Measurements from ENCODE around the gene BCL2L2. TPM values are rescaled to one million over a fixed set of nuclear protein-coding genes. Genes with fewer than 3 reads are reported as not detected.
"Not testable (repeated sequence)": the region's sequence is repeated elsewhere in the genome, so short reads cannot be mapped to it uniquely, and the experiment has no call there.

The BCL2L2 gene
- total and polyA plus RNA-seq, 9 of the 15 experiments (the other 6 are each of a cell fraction or from before 2014, with no cell fraction given): 2.6 to 32.5 (median 14.7) TPM

DNA sequence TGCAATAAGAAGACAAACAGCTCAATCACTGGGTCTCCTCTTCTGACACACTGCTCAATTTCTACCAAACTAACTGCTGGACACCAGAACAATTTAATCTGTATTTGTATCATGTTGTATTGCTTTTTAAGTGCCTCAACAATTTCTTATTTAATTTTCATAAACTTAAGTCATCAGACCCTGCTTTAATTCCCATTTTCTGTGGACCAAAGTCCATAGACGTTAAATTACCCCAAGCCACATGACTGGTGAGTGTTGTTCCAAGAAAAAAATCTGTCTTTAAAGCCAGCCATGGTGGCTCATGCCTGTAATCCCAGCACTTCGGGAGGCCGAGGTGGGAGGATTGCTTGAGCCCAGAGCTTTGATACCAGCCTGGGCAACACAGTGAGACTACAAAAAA, 29.4 kb upstream of the BCL2L2 start (continued):
- TF ChIP-seq, protein P1, sequence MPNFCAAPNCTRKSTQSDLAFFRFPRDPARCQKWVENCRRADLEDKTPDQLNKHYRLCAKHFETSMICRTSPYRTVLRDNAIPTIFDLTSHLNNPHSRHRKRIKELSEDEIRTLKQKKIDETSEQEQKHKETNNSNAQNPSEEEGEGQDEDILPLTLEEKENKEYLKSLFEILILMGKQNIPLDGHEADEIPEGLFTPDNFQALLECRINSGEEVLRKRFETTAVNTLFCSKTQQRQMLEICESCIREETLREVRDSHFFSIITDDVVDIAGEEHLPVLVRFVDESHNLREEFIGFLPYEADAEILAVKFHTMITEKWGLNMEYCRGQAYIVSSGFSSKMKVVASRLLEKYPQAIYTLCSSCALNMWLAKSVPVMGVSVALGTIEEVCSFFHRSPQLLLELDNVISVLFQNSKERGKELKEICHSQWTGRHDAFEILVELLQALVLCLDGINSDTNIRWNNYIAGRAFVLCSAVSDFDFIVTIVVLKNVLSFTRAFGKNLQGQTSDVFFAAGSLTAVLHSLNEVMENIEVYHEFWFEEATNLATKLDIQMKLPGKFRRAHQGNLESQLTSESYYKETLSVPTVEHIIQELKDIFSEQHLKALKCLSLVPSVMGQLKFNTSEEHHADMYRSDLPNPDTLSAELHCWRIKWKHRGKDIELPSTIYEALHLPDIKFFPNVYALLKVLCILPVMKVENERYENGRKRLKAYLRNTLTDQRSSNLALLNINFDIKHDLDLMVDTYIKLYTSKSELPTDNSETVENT (CRISPR knock-in tag; IDR thresholded peaks at IDR 0.05): no peak
- TF ChIP-seq KLF1 (tag; IDR thresholded peaks at IDR 0.05) (no peak), HNRNPK (IDR thresholded peaks at IDR 0.05; ENCODE audit: low read depth, low read length, poor library complexity, severe bottlenecking) (no peak)

DNA sequence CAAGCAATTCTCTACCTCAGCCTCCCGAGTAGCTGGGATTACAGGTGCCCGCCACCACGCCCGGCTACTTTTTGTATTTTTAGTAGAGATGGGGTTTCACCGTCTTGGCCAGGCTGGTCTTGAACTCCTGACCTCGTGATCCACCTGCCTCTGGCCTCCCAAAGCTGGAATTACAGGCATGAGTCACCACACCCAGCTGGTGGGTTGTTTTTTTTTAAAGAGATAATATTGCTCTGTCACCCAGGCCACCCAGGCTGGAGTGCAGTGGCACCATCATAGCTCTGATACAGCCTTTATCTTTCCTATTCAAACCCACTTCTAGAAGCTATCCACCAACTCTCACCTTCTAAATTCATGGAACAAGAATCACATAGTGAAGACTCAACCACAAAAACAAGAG, 28.7 kb upstream of the BCL2L2 start:
- CTCF ChIA-PET (ENCODE audit: low intra/inter-chr PET ratio); H3K9ac ChIP-seq (ENCODE audit: insufficient read depth in 1 of 2, low read depth in 2 of 2, low read length in 2 of 2); in situ Hi-C loops (cut with MboI); ATAC-seq; H3K9me1 ChIP-seq (ENCODE audit: control insufficient read depth, insufficient read depth, low read length); H3K9me3 ChIP-seq (replicated peaks; ENCODE audit: control insufficient read depth, insufficient read depth, low read depth, low read length); H3K4me2 ChIP-seq (ENCODE audit: insufficient read depth, low read length); BruUV-seq (replicated peaks); H4K20me1 ChIP-seq (replicated peaks; ENCODE audit: control insufficient read depth, insufficient read depth, low read length); H3K27me3 ChIP-seq (ENCODE audit: control insufficient read depth in 2 of 2, insufficient read depth in 2 of 2, low read length in 2 of 2); intact Hi-C loops (cut with micrococcal nuclease); H3K4me3 ChIP-seq; H2AFZ ChIP-seq (ENCODE audit: low read depth, low read length); TF ChIP-seq FOXM1 (CRISPR knock-in tag; IDR thresholded peaks at IDR 0.05; ENCODE audit: low read depth); ATF1 (CRISPR knock-in tag; IDR thresholded peaks at IDR 0.05); TEAD4 (CRISPR knock-in tag; IDR thresholded peaks at IDR 0.05; ENCODE audit: borderline replicate concordance); TOE1 (CRISPR knock-in tag; IDR thresholded peaks at IDR 0.05; ENCODE audit: borderline replicate concordance, low read depth): not testable (repeated sequence)
- 45% methylated on average over 6 of the region's 6 CpGs for WGBS (ENCODE audit: insufficient coverage, low coverage, missing lambda C conversion rate)
- peak overlapping the region; percentile 59 for H3K27ac ChIP-seq (ENCODE audit: extremely low read depth, low read depth, low read length)
- peaks cover 28 to 37% of the 10 kb centered on the region in 2 experiments; a peak in 4 of 5 replicates for H3K4me1 ChIP-seq (replicated peaks in 1 of 2; ENCODE audit: control insufficient read depth in 2 of 2, insufficient read depth in 2 of 2, low read length in 2 of 2)
- POLR2A ChIA-PET: interaction anchor here (0.5 to 2.2 kb wide), 6 partner anchors 8 to 164 kb away, joined by 3 to 12 read pairs (median 4); partner anchors contain the start of gene HOMEZ
- DNase-seq (ENCODE audit: extremely low read depth in 1 of 4, low spot score in 3 of 4) (peak in 1 of 4 experiments; percentile 72), FAIRE-seq (peak; percentile 19)
- H3K79me2 ChIP-seq (ENCODE audit: control insufficient read depth, insufficient read depth, low read length): peaks cover 29% of the 10 kb centered on the region
- peaks cover 27% of the 10 kb centered on the region for H3K36me3 ChIP-seq (ENCODE audit: control insufficient read depth, insufficient read depth, low read length)
- TF ChIP-seq SMAD4 (CRISPR knock-in tag; conservative IDR thresholded peaks at IDR 0.05): 0 out of 2 replicates have a peak, but pooled peaks have one; percentile 24
- peak; percentile 85 for TF ChIP-seq FOXM1 (IDR thresholded peaks at IDR 0.05; ENCODE audit: low read depth)
- 0 out of 2 replicates have a peak, but pooled peaks have one; percentile 32 for TF ChIP-seq ATF1 (tag; IDR thresholded peaks at IDR 0.05)
- peak; percentile 77 for TF ChIP-seq DPF2 (IDR thresholded peaks at IDR 0.05)
- peak; percentile 41; the same call in 1 of the 2 replicates for TF ChIP-seq MAFG (tag; conservative IDR thresholded peaks at IDR 0.05)
- 0 out of 2 replicates have a peak, but pooled peaks have one; percentile 31 for TF ChIP-seq TEAD4 (IDR thresholded peaks at IDR 0.05; ENCODE audit: low read length)
- TF ChIP-seq DACH1 (IDR thresholded peaks at IDR 0.05; ENCODE audit: partially characterized antibody): peak; percentile 83
- TF ChIP-seq HDAC2 (IDR thresholded peaks at IDR 0.05): 0 out of 2 replicates have a peak, but pooled peaks have one; percentile 31
- 0 out of 2 replicates have a peak, but pooled peaks have one; percentile 21 for TF ChIP-seq L3MBTL2 (IDR thresholded peaks at IDR 0.05)
- TF ChIP-seq SMARCA4 (IDR thresholded peaks at IDR 0.05): peak; percentile 64; the same call in 1 of the 2 replicates
- 0 out of 2 replicates have a peak, but pooled peaks have one; percentile 58 for TF ChIP-seq SMARCE1 (IDR thresholded peaks at IDR 0.05)
- peak; percentile 8; the same call in 1 of the 2 replicates for TF ChIP-seq TCF3 (CRISPR knock-in tag; IDR thresholded peaks at IDR 0.05)
- TF ChIP-seq MAFK (IDR thresholded peaks at IDR 0.05; ENCODE audit: low read length): 0 out of 2 replicates have a peak, but pooled peaks have one; percentile 8
- peak; percentile 26; the same call in 1 of the 2 replicates for TF ChIP-seq EP300 (IDR thresholded peaks at IDR 0.05; ENCODE audit: low read length)
- peak; percentile 78 for TF ChIP-seq CBFA2T3 (IDR thresholded peaks at IDR 0.05)
- 0 out of 2 replicates have a peak, but pooled peaks have one; percentile 31 for TF ChIP-seq TOE1 (IDR thresholded peaks at IDR 0.05; ENCODE audit: borderline replicate concordance)
- peak; percentile 47; the same call in 1 of the 2 replicates for TF ChIP-seq SOX6 (IDR thresholded peaks at IDR 0.05)
- TF ChIP-seq ZNF316 (IDR thresholded peaks at IDR 0.05): peak; percentile 21; the same call in 1 of the 2 replicates

Measured in K562 (cell line).